ENCODE measurements around the gene SARM1.

DNA sequence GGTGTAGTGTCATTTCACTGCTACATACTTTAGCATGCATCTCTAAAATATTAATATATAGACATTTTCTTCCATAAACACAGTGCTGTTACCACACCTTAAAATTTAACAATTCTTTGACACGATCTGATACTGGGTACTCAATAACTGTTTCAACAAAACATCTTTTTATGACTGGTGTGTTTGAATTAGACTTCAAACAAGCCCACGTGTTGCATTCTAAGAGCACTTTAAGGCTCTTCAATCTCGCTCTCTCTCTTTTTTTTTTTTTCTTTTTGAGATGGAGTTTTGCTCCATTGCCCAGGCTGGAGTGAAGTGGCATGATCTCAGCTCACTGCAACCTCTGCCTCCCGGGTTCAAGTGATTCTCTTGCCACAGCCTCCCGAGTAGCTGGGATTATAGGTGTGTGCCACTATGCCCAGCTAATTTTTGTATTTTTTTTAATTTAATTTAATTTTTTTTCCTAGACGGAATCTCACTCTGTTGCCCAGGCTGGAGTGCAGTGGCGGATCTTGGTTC lies 50.4 kb downstream of the SARM1 start:
- TF ChIP-seq, protein P1, sequence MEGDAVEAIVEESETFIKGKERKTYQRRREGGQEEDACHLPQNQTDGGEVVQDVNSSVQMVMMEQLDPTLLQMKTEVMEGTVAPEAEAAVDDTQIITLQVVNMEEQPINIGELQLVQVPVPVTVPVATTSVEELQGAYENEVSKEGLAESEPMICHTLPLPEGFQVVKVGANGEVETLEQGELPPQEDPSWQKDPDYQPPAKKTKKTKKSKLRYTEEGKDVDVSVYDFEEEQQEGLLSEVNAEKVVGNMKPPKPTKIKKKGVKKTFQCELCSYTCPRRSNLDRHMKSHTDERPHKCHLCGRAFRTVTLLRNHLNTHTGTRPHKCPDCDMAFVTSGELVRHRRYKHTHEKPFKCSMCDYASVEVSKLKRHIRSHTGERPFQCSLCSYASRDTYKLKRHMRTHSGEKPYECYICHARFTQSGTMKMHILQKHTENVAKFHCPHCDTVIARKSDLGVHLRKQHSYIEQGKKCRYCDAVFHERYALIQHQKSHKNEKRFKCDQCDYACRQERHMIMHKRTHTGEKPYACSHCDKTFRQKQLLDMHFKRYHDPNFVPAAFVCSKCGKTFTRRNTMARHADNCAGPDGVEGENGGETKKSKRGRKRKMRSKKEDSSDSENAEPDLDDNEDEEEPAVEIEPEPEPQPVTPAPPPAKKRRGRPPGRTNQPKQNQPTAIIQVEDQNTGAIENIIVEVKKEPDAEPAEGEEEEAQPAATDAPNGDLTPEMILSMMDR (IDR thresholded peaks at IDR 0.05; ENCODE audit: poor library complexity, severe bottlenecking), result no peak
- TF ChIP-seq TAF1 (IDR thresholded peaks at IDR 0.05; ENCODE audit: low read depth), result no peak
